ENCODE measurements around the gene LATS2.
"Not testable (repeated sequence)": the region's sequence is repeated elsewhere in the genome, so short reads cannot be mapped to it uniquely, and the experiment has no call there.

GRCh38 chr13:21049731-21050130 lies 11.7 kb downstream of the LATS2 start:
- TF ChIP-seq PATZ1 (CRISPR knock-in tag; IDR thresholded peaks at IDR 0.05; ENCODE audit: borderline replicate concordance); ZNF8 (CRISPR knock-in tag; IDR thresholded peaks at IDR 0.05); CSRNP3 (CRISPR knock-in tag; IDR thresholded peaks at IDR 0.05); TOX (CRISPR knock-in tag; IDR thresholded peaks at IDR 0.05; ENCODE audit: borderline replicate concordance): not testable (repeated sequence)

Data from SK-N-SH treated with all-trans-retinoic acid at 6 μM for 48 hours (cell line).